ENCODE data around the gene DOCK4. TPM values are rescaled to one million over a fixed set of nuclear protein-coding genes. Genes with fewer than 3 reads are reported as not detected.
"Not testable (repeated sequence)": the region's sequence is repeated elsewhere in the genome, so short reads cannot be mapped to it uniquely, and the experiment has no call there.

Gene DOCK4
- total RNA-seq, 1 experiment from 2014 or later, result 20.4 TPM

- DNase-seq (ENCODE audit: low spot score), result no peak
- Mint-ChIP-seq H3K4me1 (peaks cover 8% of the 10 kb centered on the region), H3K36me3 (peaks cover 8% of the 10 kb centered on the region), H3K9me3 (no peaks in the 10 kb centered on the region), H3K4me3 (no peak overlapping the region), H3K27me3 (ENCODE audit: low read depth) (no peaks in the 10 kb centered on the region), H3K27ac (no peak overlapping the region)
- ChIA-PET CTCF (no interaction called here), POLR2A (no interaction called here)
- no peak for ATAC-seq
- TF ChIP-seq ATF6 (CRISPR knock-in tag; IDR thresholded peaks at IDR 0.05) (no peak), CREB1 (CRISPR knock-in tag; IDR thresholded peaks at IDR 0.05) (no peak)
Observed at GRCh38 chr7:111918461-111918860, 287.7 kb downstream of the DOCK4 start.

- CTCF ChIA-PET; ATAC-seq; DNase-seq (ENCODE audit: low spot score); H3K4me1 Mint-ChIP-seq; H3K4me3 Mint-ChIP-seq; H3K9me3 Mint-ChIP-seq; H3K27ac Mint-ChIP-seq; H3K27me3 Mint-ChIP-seq (ENCODE audit: low read depth); POLR2A ChIA-PET; H3K36me3 Mint-ChIP-seq: not testable (repeated sequence)
Observed at GRCh38 chr7:111917404-111917803, 288.8 kb downstream of the DOCK4 start.

GRCh38 chr7:111914291-111914690 lies 291.9 kb downstream of the DOCK4 start:
- POLR2A ChIA-PET, result no interaction called here
- Mint-ChIP-seq H3K4me1 (peaks cover 5% of the 10 kb centered on the region; the same call in 1 of the 2 replicates), H3K27ac (peak overlapping the region; percentile 5; the same call in 1 of the 2 replicates), H3K36me3 (peaks cover 8% of the 10 kb centered on the region), H3K27me3 (ENCODE audit: low read depth) (no peaks in the 10 kb centered on the region), H3K4me3 (no peak overlapping the region), H3K9me3 (peaks cover under 1% of the 10 kb centered on the region; the same call in 1 of the 2 replicates)
- CTCF ChIA-PET, result no interaction called here
- ATAC-seq (no peak; the same call in 1 of the 2 replicates), DNase-seq (ENCODE audit: low spot score) (no peak)
- TF ChIP-seq ZBTB21 (CRISPR knock-in tag; IDR thresholded peaks at IDR 0.05; ENCODE audit: borderline replicate concordance), result no peak
- no peak for TF ChIP-seq SP1 (CRISPR knock-in tag; conservative IDR thresholded peaks at IDR 0.05)
- no peak for TF ChIP-seq TEAD1 (CRISPR knock-in tag; IDR thresholded peaks at IDR 0.05)

GRCh38 chr7:111911166-111911961 lies 294.8 kb downstream of the DOCK4 start:
- Mint-ChIP-seq H3K27me3 (ENCODE audit: low read depth) (no peaks in the 10 kb centered on the region), H3K27ac (no peak overlapping the region), H3K4me3 (no peak overlapping the region), H3K9me3 (peaks cover 8% of the 10 kb centered on the region), H3K4me1 (peaks cover 5% of the 10 kb centered on the region; the same call in 1 of the 2 replicates), H3K36me3 (peaks cover 23% of the 10 kb centered on the region)
- CTCF ChIA-PET, result interaction anchor here (0.5 to 1.5 kb wide), 2 partner anchors 56 to 192 kb away, joined by 3 to 7 read pairs; no protein-coding TSS in a partner anchor
- no peak for DNase-seq (ENCODE audit: low spot score)
- POLR2A ChIA-PET, result no interaction called here
- no peak for ATAC-seq
- no peak for TF ChIP-seq NFE2L1 (CRISPR knock-in tag; IDR thresholded peaks at IDR 0.05)
- no peak for TF ChIP-seq ZNF263 (CRISPR knock-in tag; IDR thresholded peaks at IDR 0.05; ENCODE audit: low read depth)
- TF ChIP-seq ZNF138 (CRISPR knock-in tag; conservative IDR thresholded peaks at IDR 0.05), result no peak
- no peak for TF ChIP-seq SMAD3 (CRISPR knock-in tag; IDR thresholded peaks at IDR 0.05; ENCODE audit: borderline replicate concordance)
- no peak for TF ChIP-seq CREM (CRISPR knock-in tag; IDR thresholded peaks at IDR 0.05)
- no peak for TF ChIP-seq PREB (CRISPR knock-in tag; IDR thresholded peaks at IDR 0.05; ENCODE audit: borderline replicate concordance)
- TF ChIP-seq TP53 (CRISPR knock-in tag; IDR thresholded peaks at IDR 0.05), result no peak
- no peak for TF ChIP-seq E2F1 (CRISPR knock-in tag; IDR thresholded peaks at IDR 0.05)
- TF ChIP-seq ZNF396 (CRISPR knock-in tag; IDR thresholded peaks at IDR 0.05; ENCODE audit: borderline replicate concordance), result no peak
- TF ChIP-seq NFATC4 (CRISPR knock-in tag; IDR thresholded peaks at IDR 0.05), result no peak
- no peak for TF ChIP-seq GRHL2 (CRISPR knock-in tag; IDR thresholded peaks at IDR 0.05; ENCODE audit: insufficient replicate concordance, severe bottlenecking)
- TF ChIP-seq HMGXB4 (CRISPR knock-in tag; IDR thresholded peaks at IDR 0.05), result no peak
